ENCODE data around the gene DOCK1.

DNA sequence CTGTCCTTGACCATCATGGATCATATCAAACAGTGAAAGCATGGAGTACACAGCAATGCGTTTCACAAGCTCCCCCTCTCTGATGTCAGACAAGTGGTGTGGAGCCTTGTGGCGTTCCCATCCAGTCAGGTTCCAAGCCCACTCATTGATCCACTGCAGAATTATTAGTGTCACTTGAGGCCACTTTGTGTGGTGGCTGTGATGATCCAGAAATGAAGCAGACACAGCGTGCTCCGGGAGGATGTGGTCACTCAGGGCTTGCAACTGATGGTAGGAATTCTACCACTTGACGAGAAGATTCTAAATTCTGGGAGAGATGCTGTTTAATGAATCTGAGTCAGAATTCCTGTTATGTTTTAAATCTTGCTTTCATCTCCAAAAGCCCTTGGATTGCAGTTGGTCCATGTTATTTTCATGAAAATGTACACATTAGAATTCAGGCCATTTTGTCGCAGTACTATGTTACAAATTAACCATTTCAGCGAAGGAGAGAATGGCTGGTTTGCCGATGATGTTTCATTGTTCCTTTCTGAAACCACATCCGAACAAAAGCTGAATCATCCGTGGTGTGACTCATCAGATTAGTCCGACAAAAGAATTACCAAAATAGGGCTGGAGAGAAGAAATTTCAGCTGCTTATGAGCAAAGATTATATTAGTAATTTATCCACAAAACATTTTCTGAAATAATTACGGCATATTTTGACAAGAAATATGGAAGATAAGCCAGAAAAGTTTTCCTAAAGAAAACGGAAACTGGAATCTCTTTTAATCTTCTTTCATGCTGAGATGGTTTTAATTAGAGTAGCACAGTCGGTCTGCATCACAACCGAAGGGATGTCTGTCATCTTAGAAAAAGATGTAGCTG is 243.1 kb downstream of the DOCK1 start:
- TF ChIP-seq, protein P1, sequence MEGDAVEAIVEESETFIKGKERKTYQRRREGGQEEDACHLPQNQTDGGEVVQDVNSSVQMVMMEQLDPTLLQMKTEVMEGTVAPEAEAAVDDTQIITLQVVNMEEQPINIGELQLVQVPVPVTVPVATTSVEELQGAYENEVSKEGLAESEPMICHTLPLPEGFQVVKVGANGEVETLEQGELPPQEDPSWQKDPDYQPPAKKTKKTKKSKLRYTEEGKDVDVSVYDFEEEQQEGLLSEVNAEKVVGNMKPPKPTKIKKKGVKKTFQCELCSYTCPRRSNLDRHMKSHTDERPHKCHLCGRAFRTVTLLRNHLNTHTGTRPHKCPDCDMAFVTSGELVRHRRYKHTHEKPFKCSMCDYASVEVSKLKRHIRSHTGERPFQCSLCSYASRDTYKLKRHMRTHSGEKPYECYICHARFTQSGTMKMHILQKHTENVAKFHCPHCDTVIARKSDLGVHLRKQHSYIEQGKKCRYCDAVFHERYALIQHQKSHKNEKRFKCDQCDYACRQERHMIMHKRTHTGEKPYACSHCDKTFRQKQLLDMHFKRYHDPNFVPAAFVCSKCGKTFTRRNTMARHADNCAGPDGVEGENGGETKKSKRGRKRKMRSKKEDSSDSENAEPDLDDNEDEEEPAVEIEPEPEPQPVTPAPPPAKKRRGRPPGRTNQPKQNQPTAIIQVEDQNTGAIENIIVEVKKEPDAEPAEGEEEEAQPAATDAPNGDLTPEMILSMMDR (IDR thresholded peaks at IDR 0.05): no peak
- TF ChIP-seq POLR2A (IDR thresholded peaks at IDR 0.05): no peak
